T-helper 1 cell treated with Interleukin-12 subunit alpha and Interleukin-12 subunit beta and Interleukin-4 antibody, amounts not matched to agents 30 μg/mL and 1 μg/mL, for 36 hours (primary cell): ENCODE measurements around the gene CAMSAP2.

ENCODE experiments used
- H3K27ac Mint-ChIP-seq: one replicate; pipeline ENCODE4 v1.8.0; 2021; ENCODE audit warnings: mild to moderate bottlenecking, mixed read lengths
- H3K27me3 Mint-ChIP-seq: one replicate; pipeline ENCODE4 v1.8.0; 2021; ENCODE audit warnings: low read depth, mixed read lengths
- H3K36me3 Mint-ChIP-seq: one replicate; pipeline ENCODE4 v1.8.0; 2021; ENCODE audit warnings: low read depth, mixed read lengths
- H3K4me1 Mint-ChIP-seq: one replicate; pipeline ENCODE4 v1.8.0; 2021; ENCODE audit warnings: low read depth, mixed read lengths
- H3K4me3 Mint-ChIP-seq: one replicate; pipeline ENCODE4 v1.8.0; 2021; ENCODE audit warnings: mild to moderate bottlenecking, moderate library complexity, mixed read lengths
- H3K9me3 Mint-ChIP-seq: one replicate; pipeline ENCODE4 v1.8.0; 2021; ENCODE audit warnings: mixed read lengths

The CAMSAP2 gene

DNA sequence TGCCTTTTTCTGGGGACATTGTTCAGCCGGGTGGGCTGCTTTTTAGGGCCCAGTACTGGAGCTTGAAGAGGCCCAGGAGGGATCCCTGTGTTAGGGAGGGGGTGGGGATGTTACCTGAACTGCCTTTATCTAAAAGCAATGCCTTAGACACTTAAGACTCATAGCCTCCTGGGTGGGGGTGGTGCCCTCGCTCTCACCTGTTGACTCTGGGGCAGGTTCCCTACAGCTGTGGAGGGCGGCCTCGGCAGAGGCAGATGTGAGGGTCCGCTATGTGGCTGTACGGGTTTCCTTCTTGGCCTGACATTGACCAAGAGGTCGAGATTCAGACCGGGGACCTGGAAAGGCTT is 156.7 kb downstream of the CAMSAP2 start:
- Mint-ChIP-seq H3K27me3 (peaks cover 71% of the 10 kb centered on the region), H3K36me3 (peaks cover 3% of the 10 kb centered on the region), H3K4me3 (no peak overlapping the region), H3K4me1 (peaks cover 6% of the 10 kb centered on the region), H3K9me3 (no peaks in the 10 kb centered on the region), H3K27ac (no peak overlapping the region)

DNA sequence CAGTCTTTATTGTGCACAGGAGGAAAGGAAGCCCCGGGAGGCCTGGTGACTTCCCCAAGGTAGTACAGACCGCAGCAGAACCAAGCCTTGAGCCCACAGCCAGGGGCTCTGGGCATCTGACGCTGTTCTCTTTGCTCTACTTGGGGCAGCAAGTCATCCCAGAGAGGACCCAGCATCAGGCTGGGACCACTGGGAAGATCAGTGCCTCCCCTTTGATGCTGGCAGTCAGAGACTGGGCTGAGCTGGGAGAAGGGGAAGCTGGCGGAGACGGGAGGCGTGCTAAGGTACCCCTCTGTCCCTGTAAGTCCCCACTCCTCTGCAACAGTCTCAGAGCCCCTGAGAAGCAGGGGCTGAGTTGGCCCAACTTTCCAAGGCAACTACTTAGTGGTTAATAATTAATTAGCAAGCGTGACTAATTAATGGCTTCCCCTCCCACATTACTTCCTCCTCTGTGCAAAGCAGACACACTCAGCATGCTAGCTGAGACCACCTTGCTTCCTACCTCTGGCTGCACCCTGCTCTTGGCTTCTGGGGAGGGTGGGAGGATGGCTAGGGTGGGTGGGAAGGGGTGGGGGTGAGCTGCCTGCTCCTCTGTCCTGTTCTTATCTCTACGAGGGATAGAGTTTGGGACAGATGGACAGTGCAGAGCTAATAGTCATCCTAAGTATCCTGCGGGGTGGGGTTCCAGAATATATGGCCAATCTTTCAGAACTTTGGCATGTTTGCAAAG is 157.3 kb downstream of the CAMSAP2 start:
- Mint-ChIP-seq H3K27me3 (peaks cover 67% of the 10 kb centered on the region), H3K4me3 (no peak overlapping the region), H3K36me3 (no peaks in the 10 kb centered on the region), H3K27ac (no peak overlapping the region), H3K4me1 (peaks cover 2% of the 10 kb centered on the region), H3K9me3 (no peaks in the 10 kb centered on the region)

- H3K9me3 Mint-ChIP-seq, result no peaks in the 10 kb centered on the region
- H3K4me1 Mint-ChIP-seq, result peaks cover 2% of the 10 kb centered on the region
- no peak overlapping the region for H3K27ac Mint-ChIP-seq
- H3K4me3 Mint-ChIP-seq, result no peak overlapping the region
- H3K27me3 Mint-ChIP-seq, result peaks cover 69% of the 10 kb centered on the region
- H3K36me3 Mint-ChIP-seq, result no peaks in the 10 kb centered on the region
Observed at GRCh38 chr1:200896531-200897196, 158.0 kb downstream of the CAMSAP2 start.

GRCh38 chr1:200897259-200897658 is 158.6 kb downstream of the CAMSAP2 start:
- Mint-ChIP-seq H3K36me3 (no peaks in the 10 kb centered on the region), H3K27ac (no peak overlapping the region), H3K9me3 (no peaks in the 10 kb centered on the region), H3K4me3 (no peak overlapping the region), H3K4me1 (peaks cover under 1% of the 10 kb centered on the region), H3K27me3 (peaks cover 69% of the 10 kb centered on the region)

GRCh38 chr1:200899015-200899386 is 160.3 kb downstream of the CAMSAP2 start:
- H3K4me3 Mint-ChIP-seq, result no peak overlapping the region
- no peaks in the 10 kb centered on the region for H3K4me1 Mint-ChIP-seq
- H3K27ac Mint-ChIP-seq, result no peak overlapping the region
- H3K9me3 Mint-ChIP-seq, result no peaks in the 10 kb centered on the region
- peaks cover 59% of the 10 kb centered on the region for H3K27me3 Mint-ChIP-seq
- H3K36me3 Mint-ChIP-seq, result no peaks in the 10 kb centered on the region

DNA sequence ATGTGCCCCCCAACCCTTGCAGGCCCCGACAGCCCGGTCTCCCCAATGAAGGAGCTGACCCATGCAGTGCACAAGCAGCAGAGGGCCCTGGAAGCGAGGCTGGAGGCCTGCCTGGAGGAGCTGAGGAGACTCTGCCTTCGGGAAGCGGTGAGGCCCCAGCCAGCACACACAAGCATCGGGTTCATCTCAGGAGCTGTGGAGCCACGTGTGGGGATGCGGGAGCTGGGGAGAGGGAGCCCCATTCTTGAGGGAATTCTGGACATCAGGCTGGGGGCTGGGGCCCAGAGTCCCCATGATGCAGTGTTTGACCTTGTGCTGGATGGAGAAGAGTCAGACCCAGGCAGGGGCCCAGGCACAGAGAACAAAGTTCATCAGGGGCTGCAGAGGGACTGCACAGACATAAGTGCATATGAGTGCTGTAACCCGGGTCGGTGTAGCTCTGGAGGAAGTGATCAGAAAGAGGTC is 160.8 kb downstream of the CAMSAP2 start:
- H3K4me1 Mint-ChIP-seq, result no peaks in the 10 kb centered on the region
- H3K9me3 Mint-ChIP-seq, result no peaks in the 10 kb centered on the region
- H3K36me3 Mint-ChIP-seq, result no peaks in the 10 kb centered on the region
- H3K27ac Mint-ChIP-seq, result no peak overlapping the region
- H3K4me3 Mint-ChIP-seq, result no peak overlapping the region
- peaks cover 58% of the 10 kb centered on the region for H3K27me3 Mint-ChIP-seq

DNA sequence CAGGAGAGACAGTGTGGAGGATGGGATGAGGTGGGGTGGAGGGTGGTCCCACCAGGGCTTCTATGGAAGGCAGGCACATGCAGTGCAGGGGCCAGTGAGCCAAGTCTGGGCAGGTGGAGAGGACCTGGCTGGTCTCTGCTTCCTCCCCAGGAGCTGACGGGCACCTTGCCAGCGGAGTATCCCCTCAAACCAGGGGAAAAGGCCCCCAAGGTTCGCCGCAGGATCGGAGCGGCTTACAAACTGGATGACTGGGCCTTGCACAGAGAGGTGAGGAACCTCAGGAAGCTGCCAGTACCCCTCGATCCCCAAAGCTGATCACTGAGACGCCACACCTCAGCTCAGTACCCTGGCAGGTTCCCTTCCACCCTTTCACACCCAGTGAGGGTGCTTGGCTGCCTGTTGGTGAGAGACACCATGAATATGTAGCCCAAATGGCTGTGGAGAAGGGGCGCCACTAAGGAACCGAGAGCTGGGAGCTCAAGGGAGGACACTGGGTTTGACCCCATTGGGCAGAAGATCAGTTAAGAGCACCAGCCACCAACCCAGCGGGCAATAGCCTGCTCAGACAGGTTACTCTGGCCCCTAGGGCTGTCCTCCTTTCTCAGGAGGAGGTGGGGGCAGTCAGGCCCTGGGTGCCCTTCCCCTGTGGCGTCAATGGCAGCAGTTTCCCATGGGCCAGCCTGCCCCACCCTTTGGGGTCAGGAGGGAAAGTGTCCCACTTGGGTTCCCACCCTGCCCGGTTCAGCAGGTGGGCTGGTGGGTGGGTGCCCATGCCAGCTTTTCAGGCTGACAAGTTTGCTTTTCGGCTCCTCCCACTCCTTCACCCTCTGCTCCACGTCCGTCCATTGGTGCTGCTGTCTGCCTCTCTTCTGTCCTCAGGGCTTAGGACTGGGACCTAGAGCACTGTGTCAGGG is 161.5 kb downstream of the CAMSAP2 start:
- H3K4me3 Mint-ChIP-seq, result no peak overlapping the region
- no peaks in the 10 kb centered on the region for H3K36me3 Mint-ChIP-seq
- H3K27me3 Mint-ChIP-seq, result peaks cover 62% of the 10 kb centered on the region
- H3K9me3 Mint-ChIP-seq, result no peaks in the 10 kb centered on the region
- peaks cover 2% of the 10 kb centered on the region for H3K4me1 Mint-ChIP-seq
- H3K27ac Mint-ChIP-seq, result no peak overlapping the region

- Mint-ChIP-seq H3K36me3 (no peaks in the 10 kb centered on the region), H3K27me3 (peaks cover 62% of the 10 kb centered on the region), H3K9me3 (no peaks in the 10 kb centered on the region), H3K27ac (no peak overlapping the region), H3K4me3 (no peak overlapping the region), H3K4me1 (peaks cover 6% of the 10 kb centered on the region)
Observed at GRCh38 chr1:200900877-200901276, 162.2 kb downstream of the CAMSAP2 start.

DNA sequence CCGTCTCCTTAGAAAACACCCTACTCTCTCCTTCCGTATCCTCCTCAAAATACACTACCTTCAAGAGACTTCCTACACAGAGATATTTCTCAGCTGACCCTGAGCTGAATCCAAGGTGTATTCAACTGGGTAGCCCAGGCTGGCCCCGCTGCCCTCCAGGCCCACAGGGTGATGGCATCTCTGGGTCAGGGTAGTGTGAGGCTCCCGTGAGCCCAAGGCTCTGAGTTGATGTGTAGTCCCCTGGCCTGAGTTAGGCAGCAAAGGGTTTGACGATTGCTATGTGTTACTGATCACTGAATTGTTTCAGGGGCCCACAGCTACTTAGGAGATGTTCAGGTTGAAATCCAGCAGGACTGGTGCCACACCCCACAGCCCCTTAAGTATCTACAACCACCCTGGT is 162.7 kb downstream of the CAMSAP2 start:
- H3K9me3 Mint-ChIP-seq, result no peaks in the 10 kb centered on the region
- H3K27me3 Mint-ChIP-seq, result peaks cover 61% of the 10 kb centered on the region
- peaks cover 6% of the 10 kb centered on the region for H3K4me1 Mint-ChIP-seq
- H3K27ac Mint-ChIP-seq, result no peak overlapping the region
- H3K4me3 Mint-ChIP-seq, result no peak overlapping the region
- no peaks in the 10 kb centered on the region for H3K36me3 Mint-ChIP-seq

GRCh38 chr1:200901796-200902444 is 163.2 kb downstream of the CAMSAP2 start:
- Mint-ChIP-seq H3K27me3 (peaks cover 57% of the 10 kb centered on the region), H3K4me1 (peaks cover 6% of the 10 kb centered on the region), H3K36me3 (no peaks in the 10 kb centered on the region), H3K4me3 (no peak overlapping the region), H3K27ac (no peak overlapping the region), H3K9me3 (no peaks in the 10 kb centered on the region)

GRCh38 chr1:200903793-200904192 is 165.1 kb downstream of the CAMSAP2 start:
- Mint-ChIP-seq H3K27ac (no peak overlapping the region), H3K36me3 (no peaks in the 10 kb centered on the region), H3K4me3 (no peak overlapping the region), H3K9me3 (no peaks in the 10 kb centered on the region), H3K27me3 (peaks cover 51% of the 10 kb centered on the region), H3K4me1 (peaks cover 6% of the 10 kb centered on the region)

DNA sequence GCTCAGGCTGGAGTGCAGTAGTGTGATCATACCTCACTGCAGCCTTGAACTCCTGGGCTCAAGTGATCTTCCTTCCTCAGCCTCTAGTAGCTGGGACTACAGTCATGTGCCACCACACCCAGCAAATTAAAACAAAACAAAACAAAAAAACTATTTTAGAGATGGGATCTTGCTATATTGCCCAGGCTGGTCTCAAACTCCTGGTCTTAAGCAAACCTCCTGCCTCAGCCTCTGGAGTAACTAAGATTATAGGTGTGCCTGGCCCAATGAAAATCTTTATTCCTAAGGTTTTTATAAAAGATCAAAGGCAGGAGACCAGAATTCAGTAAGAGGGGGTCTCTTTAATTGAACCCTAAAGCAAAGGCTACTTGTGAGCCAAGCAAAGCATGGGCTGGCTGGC is 166.1 kb downstream of the CAMSAP2 start:
- H3K4me1 Mint-ChIP-seq, result peaks cover 6% of the 10 kb centered on the region
- H3K36me3 Mint-ChIP-seq, result no peaks in the 10 kb centered on the region
- no peak overlapping the region for H3K27ac Mint-ChIP-seq
- H3K9me3 Mint-ChIP-seq, result no peaks in the 10 kb centered on the region
- no peak overlapping the region for H3K4me3 Mint-ChIP-seq
- H3K27me3 Mint-ChIP-seq, result peaks cover 45% of the 10 kb centered on the region

DNA sequence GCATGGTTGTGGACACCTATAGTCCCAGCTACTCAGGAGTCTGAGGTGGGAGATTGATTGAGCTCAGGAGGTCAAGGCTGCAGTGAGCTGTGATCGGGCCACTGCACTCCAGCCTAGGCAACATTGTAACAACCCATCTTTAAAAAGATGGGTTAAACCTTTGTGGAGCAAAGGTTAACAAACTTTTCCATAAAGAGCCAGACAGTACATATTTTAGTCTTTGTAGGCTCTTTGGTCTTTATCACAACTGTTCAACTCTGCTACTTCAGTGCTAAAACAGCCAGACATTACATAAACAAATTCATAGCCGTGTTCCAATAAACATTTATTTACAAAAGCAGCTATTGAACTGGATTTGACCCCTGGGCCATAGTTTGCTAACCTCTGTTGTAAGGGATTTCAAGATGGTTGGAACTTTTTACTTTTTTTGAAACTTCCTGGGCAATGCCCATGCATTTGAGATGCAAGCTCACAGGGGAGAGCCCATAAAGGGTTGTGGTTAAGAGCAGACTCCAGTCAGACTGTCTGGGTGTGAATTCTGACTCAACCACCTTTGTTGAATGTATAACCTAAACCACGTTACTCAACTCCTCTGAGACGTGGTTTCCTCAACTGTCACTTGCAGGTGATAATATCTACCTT is 166.8 kb downstream of the CAMSAP2 start:
- H3K27ac Mint-ChIP-seq, result no peak overlapping the region
- H3K36me3 Mint-ChIP-seq, result no peaks in the 10 kb centered on the region
- H3K27me3 Mint-ChIP-seq, result peaks cover 51% of the 10 kb centered on the region
- no peaks in the 10 kb centered on the region for H3K9me3 Mint-ChIP-seq
- peaks cover 6% of the 10 kb centered on the region for H3K4me1 Mint-ChIP-seq
- no peak overlapping the region for H3K4me3 Mint-ChIP-seq

- Mint-ChIP-seq H3K36me3 (no peaks in the 10 kb centered on the region), H3K27ac (no peak overlapping the region), H3K4me1 (peaks cover 6% of the 10 kb centered on the region), H3K9me3 (no peaks in the 10 kb centered on the region), H3K4me3 (no peak overlapping the region), H3K27me3 (peaks cover 48% of the 10 kb centered on the region)
Observed at GRCh38 chr1:200906491-200906890, 167.8 kb downstream of the CAMSAP2 start.
